HG02623 (cell line): ENCODE results near the gene TRAP1.
"Not testable (repeated sequence)": the region's sequence is repeated elsewhere in the genome, so short reads cannot be mapped to it uniquely, and the experiment has no call there.

Experiments
- ATAC-seq: cut with Tn5 transposase; IDR thresholded peaks from one replicate; pipeline ENCODE4 v1.9.1; 2021; ENCODE audit warnings: moderate library complexity; ENCODE audit not compliant: unreplicated experiment

TRAP1 gene

GRCh38 chr16:3674513-3675295 is 42.6 kb downstream of the TRAP1 start:
- no peak for ATAC-seq

- ATAC-seq, result no peak
Measured at GRCh38 chr16:3673676-3674377, 43.5 kb downstream of the TRAP1 start.

- no peak for ATAC-seq
Measured at GRCh38 chr16:3673201-3673600, 44.1 kb downstream of the TRAP1 start.

- no peak for ATAC-seq
Measured at GRCh38 chr16:3672571-3673041, 44.7 kb downstream of the TRAP1 start.

GRCh38 chr16:3671424-3671823 is 45.9 kb downstream of the TRAP1 start:
- ATAC-seq, result no peak

- no peak for ATAC-seq
Measured at GRCh38 chr16:3670711-3671110, 46.6 kb downstream of the TRAP1 start.

GRCh38 chr16:3669082-3669481 is 48.2 kb downstream of the TRAP1 start:
- no peak for ATAC-seq

GRCh38 chr16:3668626-3669025 is 48.7 kb downstream of the TRAP1 start:
- no peak for ATAC-seq

- ATAC-seq, result no peak
Measured at GRCh38 chr16:3665508-3665907, 51.8 kb downstream of the TRAP1 start.

GRCh38 chr16:3664187-3664896 is 53.0 kb downstream of the TRAP1 start:
- no peak for ATAC-seq

- ATAC-seq, result no peak
Measured at GRCh38 chr16:3662601-3663000, 54.7 kb downstream of the TRAP1 start.

GRCh38 chr16:3661922-3662321 is 55.4 kb downstream of the TRAP1 start:
- ATAC-seq, result no peak

GRCh38 chr16:3661311-3661710 is 56.0 kb downstream of the TRAP1 start:
- no peak for ATAC-seq

- ATAC-seq, result no peak
Measured at GRCh38 chr16:3659251-3659650, 58.1 kb downstream of the TRAP1 start.

- ATAC-seq, result no peak
Measured at GRCh38 chr16:3656491-3657468, 60.5 kb downstream of the TRAP1 start.

GRCh38 chr16:3656160-3656490 is 61.2 kb downstream of the TRAP1 start:
- ATAC-seq, result not testable (repeated sequence)

GRCh38 chr16:3655396-3656159 is 61.7 kb downstream of the TRAP1 start:
- no peak for ATAC-seq

- no peak for ATAC-seq
Measured at GRCh38 chr16:3655030-3655395, 62.3 kb downstream of the TRAP1 start.

GRCh38 chr16:3654249-3654991 is 62.9 kb downstream of the TRAP1 start, which contains the start of gene DNASE1:
Gene DNASE1, plus strand, starts transcription at chr16:3654691. Its CDS starts 683 bp downstream, at chr16:3655374.
- ATAC-seq, result no peak
